Neutrophil (primary cell): ENCODE results near the gene METRNL.

Experiments
- H3K27ac ChIP-seq: fragments of 200-600 bp; sonication (generic); 2 replicates; pipeline ENCODE4 v1.5.1; 2016; ENCODE audit warnings: mild to moderate bottlenecking, moderate library complexity
- H3K27me3 ChIP-seq: fragments of 200-600 bp; sonication (generic); 2 replicates; pipeline ENCODE4 v1.6.0; 2016; ENCODE audit warnings: mild to moderate bottlenecking
- H3K36me3 ChIP-seq: fragments of 200-600 bp; sonication (generic); 2 replicates; pipeline ENCODE4 v1.5.1; 2017
- H3K4me1 ChIP-seq, 2 experiments: fragments of 200-600 bp in 1 of 2; sonication (generic) in 1 of 2; 1 replicate in 1 of 2; 2 replicates in 1 of 2; pipeline versions ENCODE4 v1.5.1 to v1.6.1; 2013 to 2016; ENCODE audit warnings: low read depth in 1 of 2, low read length in 1 of 2, mild to moderate bottlenecking in 1 of 2, moderate library complexity in 1 of 2; ENCODE audit not compliant: control insufficient read depth in 1 of 2, insufficient read depth in 1 of 2
- H3K4me3 ChIP-seq, 2 experiments: fragments of 200-600 bp in 1 of 2; sonication (generic) in 1 of 2; 1 replicate in 1 of 2; 2 replicates in 1 of 2; pipeline ENCODE4 v1.5.1; 2013 to 2016; ENCODE audit warnings: low read depth in 1 of 2, low read length in 1 of 2, mild to moderate bottlenecking in 1 of 2, moderate library complexity in 1 of 2
- H3K9me3 ChIP-seq: fragments of 200-600 bp; sonication (generic); 2 replicates; pipeline ENCODE4 v1.5.1; 2016
- TF ChIP-seq, protein P1 (sequence below): fragments of 200-600 bp; sonication (generic); IDR thresholded peaks from 2 replicates; pipeline ENCODE4 v1.5.1; 2016; ENCODE audit warnings: antibody characterized with exemption

The METRNL gene

DNA sequence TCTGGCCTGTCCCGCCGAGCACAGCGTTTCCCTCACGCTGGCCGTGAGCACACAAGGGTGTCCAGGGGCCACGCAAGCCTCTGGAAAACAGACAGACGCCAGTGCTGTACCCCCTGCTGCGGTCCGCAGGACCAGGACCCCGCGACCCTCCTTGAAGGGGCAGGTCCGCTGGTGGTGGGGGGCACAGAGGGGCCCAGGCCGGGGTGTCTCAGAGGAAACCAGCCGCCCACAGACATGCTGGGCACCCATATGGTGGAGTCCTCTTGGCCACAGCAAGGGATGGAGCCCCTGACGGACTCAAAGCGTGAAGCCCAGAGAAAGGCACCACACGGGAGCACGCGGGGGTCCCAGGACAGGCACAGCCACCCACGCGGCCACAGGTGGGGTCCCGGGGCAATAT lies 34.4 kb downstream of the METRNL start:
- H3K27me3 ChIP-seq = peaks cover 35% of the 10 kb centered on the region
- no peak overlapping the region for H3K27ac ChIP-seq
- H3K4me1 ChIP-seq = peaks cover 0 to 4% of the 10 kb centered on the region in 2 experiments
- H3K9me3 ChIP-seq = no peaks in the 10 kb centered on the region
- H3K4me3 ChIP-seq = no peak overlapping the region
- H3K36me3 ChIP-seq = no peaks in the 10 kb centered on the region
- TF ChIP-seq, protein P1, sequence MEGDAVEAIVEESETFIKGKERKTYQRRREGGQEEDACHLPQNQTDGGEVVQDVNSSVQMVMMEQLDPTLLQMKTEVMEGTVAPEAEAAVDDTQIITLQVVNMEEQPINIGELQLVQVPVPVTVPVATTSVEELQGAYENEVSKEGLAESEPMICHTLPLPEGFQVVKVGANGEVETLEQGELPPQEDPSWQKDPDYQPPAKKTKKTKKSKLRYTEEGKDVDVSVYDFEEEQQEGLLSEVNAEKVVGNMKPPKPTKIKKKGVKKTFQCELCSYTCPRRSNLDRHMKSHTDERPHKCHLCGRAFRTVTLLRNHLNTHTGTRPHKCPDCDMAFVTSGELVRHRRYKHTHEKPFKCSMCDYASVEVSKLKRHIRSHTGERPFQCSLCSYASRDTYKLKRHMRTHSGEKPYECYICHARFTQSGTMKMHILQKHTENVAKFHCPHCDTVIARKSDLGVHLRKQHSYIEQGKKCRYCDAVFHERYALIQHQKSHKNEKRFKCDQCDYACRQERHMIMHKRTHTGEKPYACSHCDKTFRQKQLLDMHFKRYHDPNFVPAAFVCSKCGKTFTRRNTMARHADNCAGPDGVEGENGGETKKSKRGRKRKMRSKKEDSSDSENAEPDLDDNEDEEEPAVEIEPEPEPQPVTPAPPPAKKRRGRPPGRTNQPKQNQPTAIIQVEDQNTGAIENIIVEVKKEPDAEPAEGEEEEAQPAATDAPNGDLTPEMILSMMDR = no peak

DNA sequence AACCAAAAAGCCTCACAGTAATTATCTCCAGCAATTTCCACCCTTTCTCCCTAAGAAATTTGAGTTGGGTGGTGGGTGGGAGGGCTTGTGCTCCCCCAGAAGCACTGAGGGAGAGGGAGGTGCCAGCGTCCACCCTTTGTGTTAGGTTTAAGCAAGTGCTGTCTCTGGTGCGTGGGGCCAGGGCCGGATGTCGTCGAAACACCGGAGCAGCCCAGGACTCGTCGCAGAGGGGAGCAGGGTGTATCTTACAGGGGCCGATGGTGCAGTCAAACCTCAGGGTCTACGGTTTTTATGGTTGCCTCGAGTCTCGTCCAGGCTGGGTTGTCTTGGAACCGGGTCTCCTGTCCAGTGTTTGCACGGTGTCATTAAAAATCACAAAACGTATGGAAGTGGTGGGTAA lies 35.3 kb downstream of the METRNL start:
- H3K36me3 ChIP-seq = no peaks in the 10 kb centered on the region
- peaks cover 7 to 8% of the 10 kb centered on the region in 2 experiments for H3K4me1 ChIP-seq
- TF ChIP-seq, protein P1 = no peak
- H3K27me3 ChIP-seq = peaks cover 33% of the 10 kb centered on the region
- no peaks in the 10 kb centered on the region for H3K9me3 ChIP-seq
- H3K27ac ChIP-seq = no peak overlapping the region
- no peak overlapping the region for H3K4me3 ChIP-seq

DNA sequence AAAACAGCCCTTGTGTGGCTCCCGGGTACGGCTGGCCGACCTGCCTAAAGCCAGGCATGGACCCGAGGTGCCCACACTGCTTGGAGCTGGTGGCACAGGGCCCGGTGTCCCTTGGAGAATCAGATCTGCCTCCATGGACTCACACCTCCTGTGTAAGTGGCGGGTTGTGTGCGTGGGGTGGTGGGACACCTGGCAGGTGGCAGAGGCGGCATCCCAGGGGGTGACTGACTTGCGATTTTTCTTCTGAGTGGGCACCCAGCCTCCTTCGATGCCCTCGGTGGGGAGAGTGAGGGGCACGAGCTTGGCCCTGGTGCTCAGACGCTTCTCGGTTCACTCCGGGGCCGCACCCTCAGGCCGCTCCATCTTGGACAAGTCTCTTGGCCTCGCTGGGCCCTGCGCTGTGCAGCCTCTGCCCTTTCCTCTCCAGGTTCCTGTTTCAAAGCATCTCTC lies 35.8 kb downstream of the METRNL start:
- peaks cover 10 to 11% of the 10 kb centered on the region in 2 experiments for H3K4me1 ChIP-seq
- H3K4me3 ChIP-seq = no peak overlapping the region
- H3K27ac ChIP-seq = no peak overlapping the region
- H3K36me3 ChIP-seq = no peaks in the 10 kb centered on the region
- peaks cover 27% of the 10 kb centered on the region for H3K27me3 ChIP-seq
- no peaks in the 10 kb centered on the region for H3K9me3 ChIP-seq
- TF ChIP-seq, protein P1 = no peak

DNA sequence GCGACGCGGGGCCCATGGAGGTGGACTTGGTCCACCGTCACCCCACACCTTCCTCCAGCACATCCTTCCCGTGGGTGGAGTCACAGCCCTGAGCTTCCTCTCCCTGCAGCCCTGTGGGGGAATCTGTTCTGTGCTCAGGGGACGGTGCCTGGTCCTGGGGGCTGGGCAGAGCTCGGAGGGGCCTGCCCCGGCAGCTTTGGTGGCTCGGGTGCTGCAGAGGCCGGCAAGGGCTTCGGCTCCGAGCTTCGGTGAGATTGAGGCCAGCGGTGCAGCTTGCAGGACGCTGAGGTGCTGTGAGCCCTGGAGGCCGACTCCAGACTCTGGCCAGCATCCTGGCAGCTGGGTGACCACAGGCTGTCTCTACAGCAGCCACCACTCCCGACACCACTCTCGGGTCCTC lies 36.4 kb downstream of the METRNL start:
- no peak overlapping the region for H3K4me3 ChIP-seq
- H3K27me3 ChIP-seq = peaks cover 21% of the 10 kb centered on the region
- TF ChIP-seq, protein P1 = no peak
- peaks cover 16% of the 10 kb centered on the region in 2 experiments for H3K4me1 ChIP-seq
- no peaks in the 10 kb centered on the region for H3K9me3 ChIP-seq
- H3K27ac ChIP-seq = no peak overlapping the region
- H3K36me3 ChIP-seq = no peaks in the 10 kb centered on the region

DNA sequence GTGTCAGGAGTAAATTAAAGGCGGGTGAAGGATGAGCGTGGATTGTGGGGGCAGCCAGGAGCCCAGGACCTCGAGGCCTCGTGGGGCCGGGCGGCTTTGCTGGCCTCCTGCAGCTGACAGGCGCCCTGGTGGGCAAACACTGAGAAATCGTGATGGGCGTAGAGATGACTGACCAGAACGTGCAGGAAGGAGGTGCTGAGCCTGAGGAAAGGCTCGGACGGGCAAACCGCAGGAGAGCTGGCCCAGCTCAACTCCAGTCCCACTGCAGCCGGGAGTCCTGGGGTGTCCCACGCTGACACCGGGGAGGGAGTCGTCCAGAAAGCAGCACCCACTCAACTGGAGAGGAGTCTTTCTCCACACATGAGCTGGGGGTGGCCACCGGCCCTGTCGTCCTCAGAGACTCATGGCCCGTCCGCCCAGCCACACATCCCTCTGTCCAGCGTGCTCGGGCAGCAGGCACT lies 36.9 kb downstream of the METRNL start:
- Histone ChIP-seq H3K27ac (no peak overlapping the region), H3K4me1 (peaks cover 16 to 18% of the 10 kb centered on the region in 2 experiments), H3K4me3 (no peak overlapping the region), H3K36me3 (no peaks in the 10 kb centered on the region), H3K27me3 (peaks cover 17% of the 10 kb centered on the region), H3K9me3 (no peaks in the 10 kb centered on the region)
- TF ChIP-seq, protein P1 = no peak
